ENCODE measurements around the gene CEPT1.

DNA sequence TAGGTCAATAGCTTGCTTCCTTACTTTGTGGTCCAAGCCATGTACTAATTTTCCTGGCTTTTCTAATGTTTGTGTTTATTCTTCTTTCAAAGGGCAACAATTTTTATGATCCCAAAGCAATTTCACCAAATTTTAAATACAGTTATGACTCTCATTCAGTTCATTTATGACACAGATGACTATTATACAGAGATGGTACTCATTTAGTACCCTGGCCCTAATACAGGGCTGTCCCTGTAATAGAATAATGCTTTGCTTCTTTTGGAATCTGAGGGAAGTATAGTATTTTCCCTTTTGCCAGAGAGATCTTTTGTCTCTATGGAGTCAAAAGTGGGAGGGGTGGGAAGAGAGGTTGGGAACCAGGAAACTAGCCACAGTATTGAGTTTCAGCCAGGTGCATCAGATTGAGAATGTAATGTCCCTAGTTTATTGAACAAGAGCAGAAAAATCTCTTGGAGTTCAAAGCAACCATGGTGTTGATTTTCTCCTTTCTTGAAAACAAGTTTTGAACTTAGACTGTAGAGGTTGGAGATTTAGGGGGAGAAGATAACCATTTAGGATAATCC is 40.0 kb downstream of the CEPT1 start:
- TF ChIP-seq EZH2 (IDR thresholded peaks at IDR 0.05; ENCODE audit: borderline replicate concordance, low read depth, low read length, severe bottlenecking) (no peak), POLR2A (IDR thresholded peaks at IDR 0.05; ENCODE audit: low read depth, low read length) (no peak), MYC (IDR thresholded peaks at IDR 0.05; ENCODE audit: low read depth, low read length) (no peak)

Data from endothelial cell of umbilical vein (primary cell).